HG03045 (cell line): ENCODE data around the gene PATJ.
"Not testable (repeated sequence)": the region's sequence is repeated elsewhere in the genome, so short reads cannot be mapped to it uniquely, and the experiment has no call there.

Experiments used
- ATAC-seq: cut with Tn5 transposase; IDR thresholded peaks from one replicate; pipeline ENCODE4 v1.9.1; 2021; ENCODE audit warnings: mild to moderate bottlenecking, moderate library complexity; ENCODE audit not compliant: unreplicated experiment

Gene PATJ

GRCh38 chr1:61935516-61935915 lies 193.2 kb downstream of the PATJ start:
- ATAC-seq: no peak

GRCh38 chr1:61936839-61937238 lies 194.6 kb downstream of the PATJ start:
- ATAC-seq: no peak

GRCh38 chr1:61941794-61942193 lies 199.5 kb downstream of the PATJ start:
- no peak for ATAC-seq

GRCh38 chr1:61942856-61943255 lies 200.6 kb downstream of the PATJ start:
- no peak for ATAC-seq

- ATAC-seq: not testable (repeated sequence)
Observed at GRCh38 chr1:61948685-61949084, 206.4 kb downstream of the PATJ start.

GRCh38 chr1:61950418-61950817 lies 208.1 kb downstream of the PATJ start:
- no peak for ATAC-seq

GRCh38 chr1:61951731-61952580 lies 209.7 kb downstream of the PATJ start:
- no peak for ATAC-seq

GRCh38 chr1:61952675-61953074 lies 210.4 kb downstream of the PATJ start:
- ATAC-seq: no peak

- no peak for ATAC-seq
Observed at GRCh38 chr1:61953076-61953789, 211.0 kb downstream of the PATJ start.

- no peak for ATAC-seq
Observed at GRCh38 chr1:61953790-61954150, 211.5 kb downstream of the PATJ start.

GRCh38 chr1:61955261-61955660 lies 213.0 kb downstream of the PATJ start:
- ATAC-seq: no peak

GRCh38 chr1:61956016-61956645 lies 213.9 kb downstream of the PATJ start:
- no peak for ATAC-seq

- no peak for ATAC-seq
Observed at GRCh38 chr1:61956784-61957183, 214.5 kb downstream of the PATJ start.

- no peak for ATAC-seq
Observed at GRCh38 chr1:61961009-61961408, 218.7 kb downstream of the PATJ start.

GRCh38 chr1:61962631-61963030 lies 220.4 kb downstream of the PATJ start:
- no peak for ATAC-seq

GRCh38 chr1:61966450-61967225 lies 224.4 kb downstream of the PATJ start:
- ATAC-seq: not testable (repeated sequence)

GRCh38 chr1:61967750-61968149 lies 225.5 kb downstream of the PATJ start:
- no peak for ATAC-seq

GRCh38 chr1:61968869-61969268 lies 226.6 kb downstream of the PATJ start:
- no peak for ATAC-seq

GRCh38 chr1:61973100-61973837 lies 231.0 kb downstream of the PATJ start:
- no peak for ATAC-seq

- ATAC-seq: no peak
Observed at GRCh38 chr1:61975638-61976037, 233.4 kb downstream of the PATJ start.
